Lung (tissue), 12 donors: Measurements from ENCODE around the gene MED29. TPM values are rescaled to one million over a fixed set of nuclear protein-coding genes. Genes with fewer than 3 reads are reported as not detected.

Experiments used
- ATAC-seq: fragments of 200-7000 bp; cut with Tn5 transposase; one replicate; pipeline ENCODE4 v1.9.1; 2020; ENCODE audit warnings: moderate number of reproducible peaks; ENCODE audit not compliant: insufficient read depth, low FRiP score
- DNase-seq, 3 donors: peaks; one replicate each; pipeline ENCODE4 v3.0.0-alpha.2; 2013 to 2017
- H3K27ac ChIP-seq, 2 donors: one replicate each; pipeline ENCODE4 v1.5.1; 2013; ENCODE audit warnings: mild to moderate bottlenecking in 2 of 2, moderate library complexity in 2 of 2, control low read depth in 1 of 2, inconsistent platforms in 1 of 2, low read depth in 1 of 2, low read length in 1 of 2
- H3K27me3 ChIP-seq, 3 donors: one replicate each; pipeline ENCODE4 v1.5.1; 2013; ENCODE audit warnings: low read length in 2 of 3; ENCODE audit not compliant: control insufficient read depth in 3 of 3, insufficient read depth in 3 of 3
- H3K36me3 ChIP-seq, 4 donors: one replicate each; pipeline ENCODE4 v1.5.1; 2013; ENCODE audit warnings: low read length in 4 of 4, mild to moderate bottlenecking in 1 of 4, moderate library complexity in 1 of 4; ENCODE audit not compliant: control insufficient read depth in 4 of 4, insufficient read depth in 4 of 4
- H3K4me1 ChIP-seq, 5 donors: one replicate each; pipeline ENCODE4 v1.5.1; 2013; ENCODE audit warnings: low read length in 5 of 5, mild to moderate bottlenecking in 2 of 5, moderate library complexity in 1 of 5; ENCODE audit not compliant: control insufficient read depth in 5 of 5, insufficient read depth in 5 of 5
- H3K4me3 ChIP-seq: one replicate; pipeline ENCODE4 v1.5.1; 2013; ENCODE audit warnings: mild to moderate bottlenecking, control low read depth, moderate library complexity
- H3K9ac ChIP-seq, 2 donors: one replicate each; pipeline ENCODE4 v1.5.1; 2013; ENCODE audit warnings: low read length in 2 of 2, control low read depth in 1 of 2; ENCODE audit not compliant: insufficient read depth in 1 of 2
- H3K9me3 ChIP-seq, 4 donors: one replicate each; pipeline ENCODE4 v1.5.1; 2013; ENCODE audit warnings: low read length in 3 of 4, mild to moderate bottlenecking in 1 of 4, moderate library complexity in 1 of 4; ENCODE audit not compliant: control insufficient read depth in 4 of 4, insufficient read depth in 3 of 4
- CTCF ChIP-seq: IDR thresholded peaks from 2 replicates; pipeline ENCODE4 v1.5.1; 2012; ENCODE audit warnings: mild to moderate bottlenecking; ENCODE audit errors: control extremely low read depth, extremely low read depth
- WGBS, 2 donors: extraction: QIAGEN DNeasy Blood & Tissue Kit; methylation state at CpG; one replicate each; pipeline ENCODE4 v1.1.7; 2013; 5-methylcytosine and 5-hydroxymethylcytosine counted together
- polyA plus RNA-seq, 2 donors: library from polyadenylated mRNA; stranded (reverse); fragments of 200-250 nt; gene quantifications; one replicate each; pipeline ENCODE4 v1.2.1, GENCODE V29; 2013
- total RNA-seq, 2 donors: library from RNA; depleted of rRNA in 1 of 2; stranded (reverse); fragments of >200 nt in 1 of 2; gene quantifications; one replicate each; pipeline ENCODE4 v1.2.1, GENCODE V29; 2014 to 2021
- donor health status: control.
- donor health status: control.
- donor health status: Bipolar disorder and iron deficiency.
- donor health status: healthy.
- donor health status: DM: yes; HTN: yes; CAD: no.

Gene MED29
- total and polyA plus RNA-seq, 4 donors, result 16.5 to 36.8 (median 32.8) TPM

GRCh38 chr19:39342647-39343305 is 48.4 kb upstream of the MED29 start:
- TF ChIP-seq CTCF, result no peak
- DNase-seq (peak in 2 of 3 donors; percentile 36 to 45), ATAC-seq (no peak)
- peaks cover 8 to 32% (median 15%) of the 10 kb centered on the region in 5 donors for H3K4me1 ChIP-seq
- 2 to 3% methylated on average over 45 to 51 of the region's 51 CpGs for WGBS, 2 donors
- H3K9ac ChIP-seq, result peak overlapping the region; percentile 83 to 95
- H3K36me3 ChIP-seq, result peaks cover 0 to 6% (median 1%) of the 10 kb centered on the region in 4 donors
- H3K27me3 ChIP-seq, result no peaks in the 10 kb centered on the region
- peak overlapping the region; percentile 17 to 88 for H3K27ac ChIP-seq
- peak overlapping the region; percentile 81 for H3K4me3 ChIP-seq
- no peaks in the 10 kb centered on the region for H3K9me3 ChIP-seq

GRCh38 chr19:39345956-39346355 is 45.2 kb upstream of the MED29 start:
- no peak overlapping the region for H3K9ac ChIP-seq
- 79 to 94% methylated on average over 1 of the region's 1 CpG for WGBS, 2 donors
- no peak for TF ChIP-seq CTCF
- no peak for ATAC-seq
- peaks cover 0 to 16% (median 10%) of the 10 kb centered on the region in 4 donors for H3K36me3 ChIP-seq
- H3K27ac ChIP-seq, result no peak overlapping the region
- H3K4me1 ChIP-seq, result peaks cover 4 to 27% (median 11%) of the 10 kb centered on the region in 5 donors
- no peak overlapping the region for H3K4me3 ChIP-seq
- H3K27me3 ChIP-seq, result no peaks in the 10 kb centered on the region
- DNase-seq, result no peak
- H3K9me3 ChIP-seq, result no peaks in the 10 kb centered on the region

- Histone ChIP-seq H3K4me3 (no peak overlapping the region), H3K9me3 (no peaks in the 10 kb centered on the region), H3K9ac (peak overlapping the region in 1 of 2 donors; percentile 23), H3K27ac (no peak overlapping the region), H3K4me1 (peaks cover 2 to 26% (median 11%) of the 10 kb centered on the region in 5 donors), H3K36me3 (peaks cover 5 to 25% (median 13%) of the 10 kb centered on the region in 4 donors), H3K27me3 (no peaks in the 10 kb centered on the region)
- no peak for TF ChIP-seq CTCF
- ATAC-seq (no peak), DNase-seq (no peak)
- 83 to 90% methylated on average over 4 of the region's 4 CpGs for whole genome bisulfite sequencing, 2 donors
Observed at GRCh38 chr19:39347332-39348164, 43.6 kb upstream of the MED29 start.
